Measurements from ENCODE around the gene GCDH.
"Not testable (repeated sequence)": the region's sequence is repeated elsewhere in the genome, so short reads cannot be mapped to it uniquely, and the experiment has no call there.

GCDH gene

GRCh38 chr19:12872941-12873890 is 17.7 kb upstream of the GCDH start:
- no peak for DNase-seq

- DNase-seq, result no peak
Measured at GRCh38 chr19:12873891-12874745, 16.8 kb upstream of the GCDH start.

GRCh38 chr19:12875086-12875485 is 15.9 kb upstream of the GCDH start:
- no peak for DNase-seq

- DNase-seq, result no peak
Measured at GRCh38 chr19:12880551-12881171, 10.3 kb upstream of the GCDH start.

GRCh38 chr19:12881172-12881808 is 9.7 kb upstream of the GCDH start, which contains the start of gene DNASE2:
TSS of gene DNASE2 (minus strand) at chr19:12881449. CDS start at chr19:12881375, 74 bp downstream.
- DNase-seq, result peak; percentile 91

- DNase-seq, result no peak
Measured at GRCh38 chr19:12882589-12882988, 8.4 kb upstream of the GCDH start.

GRCh38 chr19:12884202-12884601 is 6.8 kb upstream of the GCDH start:
- DNase-seq, result no peak

GRCh38 chr19:12884627-12884925 is 6.4 kb upstream of the GCDH start:
- no peak for DNase-seq

- DNase-seq, result peak; percentile 44
Measured at GRCh38 chr19:12884926-12885748, 5.8 kb upstream of the GCDH start.

- no peak for DNase-seq
Measured at GRCh38 chr19:12885749-12886650, 5.0 kb upstream of the GCDH start.

GRCh38 chr19:12886651-12886968 is 4.3 kb upstream of the GCDH start:
- no peak for DNase-seq

GRCh38 chr19:12886969-12887747 is 3.8 kb upstream of the GCDH start, which contains the start of gene KLF1:
TSS of gene KLF1 (minus strand) at chr19:12887201. CDS start at chr19:12887140, 61 bp downstream.
- DNase-seq, result no peak

GRCh38 chr19:12888006-12888603 is 2.9 kb upstream of the GCDH start:
- no peak for DNase-seq

- not testable (repeated sequence) for DNase-seq
Measured at GRCh38 chr19:12890299-12890786, 617 bp upstream of the GCDH start.

- DNase-seq, result no peak
Measured at GRCh38 chr19:12891553-12892021, 627 bp downstream of the GCDH start.

GRCh38 chr19:12893582-12893981 is 2.6 kb downstream of the GCDH start:
- no peak for DNase-seq

GRCh38 chr19:12896460-12896859 is 5.5 kb downstream of the GCDH start:
- DNase-seq, result no peak

GRCh38 chr19:12899891-12900518 is 9.0 kb downstream of the GCDH start:
- no peak for DNase-seq

GRCh38 chr19:12907166-12907565 is 16.2 kb downstream of the GCDH start:
- no peak for DNase-seq
